ENCODE results near the gene ANKRD13A.

ANKRD13A gene

DNA sequence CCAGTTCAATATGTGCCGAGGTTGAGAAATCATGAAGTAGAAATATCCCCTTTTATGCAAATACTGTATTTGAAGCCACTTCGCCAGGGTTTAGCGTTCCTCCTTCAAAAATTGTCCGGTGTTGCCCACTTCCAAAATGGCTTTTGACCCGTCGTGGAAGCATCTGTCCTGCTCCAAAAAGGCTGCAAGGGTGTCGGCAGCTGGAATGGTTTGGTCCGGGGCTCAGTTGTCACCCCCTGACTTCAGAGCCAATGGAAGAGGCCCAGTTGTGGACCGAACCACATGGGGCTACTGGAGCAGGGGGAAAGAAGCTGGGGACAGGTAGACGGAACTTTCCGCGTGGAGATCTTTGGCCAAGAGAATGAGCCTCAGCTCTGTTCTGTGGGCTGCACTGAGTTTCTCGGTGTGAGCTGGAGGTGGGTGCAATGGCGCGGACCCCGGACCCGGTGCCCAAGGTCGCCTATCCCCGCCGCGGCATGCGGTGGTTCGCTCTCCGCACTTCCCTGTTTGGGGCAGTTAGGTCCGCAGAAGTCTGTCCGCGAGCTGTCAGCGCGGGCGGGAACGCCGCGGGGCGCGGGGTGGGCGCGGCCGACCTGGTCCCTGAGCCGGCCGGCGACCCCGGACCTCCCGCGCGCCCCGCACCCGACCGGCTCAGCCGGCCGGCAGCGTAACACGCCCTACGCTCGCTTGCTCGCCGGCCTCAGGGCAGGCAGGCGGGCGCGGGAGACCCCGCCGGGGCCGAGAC is at the start of gene ANKRD13A:
Gene ANKRD13A (plus strand): TSS at position 527 of the 745 bp plus-strand sequence. CDS start 259 bp downstream, outside the sequence.
- DNase-seq = peak; percentile 52

DNA sequence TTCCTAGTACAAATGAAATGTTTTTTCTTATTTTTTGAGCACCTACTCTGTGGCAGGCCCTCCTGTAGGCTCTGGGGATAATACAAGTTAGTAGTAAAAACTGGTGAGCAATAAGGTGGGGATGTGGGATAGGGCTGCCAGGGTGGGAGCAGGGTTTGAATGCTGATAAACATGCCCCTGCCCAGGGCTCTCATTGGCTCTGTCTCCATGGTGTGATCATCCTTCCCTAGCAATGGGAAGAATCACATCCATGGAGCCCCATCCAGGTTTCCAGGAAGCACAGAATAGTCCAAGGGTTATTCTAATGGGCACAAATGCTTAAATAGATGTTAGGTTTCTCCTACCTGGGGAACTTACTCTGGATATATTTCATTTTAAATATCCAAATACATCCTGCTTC is 48.6 kb upstream of the ANKRD13A start:
- DNase-seq = no peak

- no peak for DNase-seq
These were observed 48.1 kb upstream of the ANKRD13A start for GRCh38 chr12:109951136-109951535.

DNA sequence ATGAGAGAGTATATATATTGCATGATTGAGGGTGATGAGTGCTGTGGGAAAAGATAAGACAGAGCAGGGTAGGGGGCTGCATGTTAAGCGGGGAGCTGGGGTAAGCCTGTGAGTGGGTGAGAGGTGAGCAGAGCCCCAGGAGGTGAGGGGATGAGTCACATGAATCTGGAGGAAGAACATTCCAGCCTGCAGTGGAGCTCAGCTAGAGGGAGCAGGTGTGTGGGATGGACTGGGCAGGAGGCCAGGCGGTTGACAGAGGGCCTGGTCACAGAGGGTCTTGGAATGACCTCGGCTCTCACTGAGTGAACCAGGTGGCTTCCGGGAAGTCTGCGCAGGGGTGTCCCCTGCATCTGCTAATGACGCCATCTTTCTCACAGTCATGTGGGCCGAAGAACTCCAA is 47.5 kb upstream of the ANKRD13A start:
- DNase-seq = no peak

GRCh38 chr12:109952160-109952858 is 46.9 kb upstream of the ANKRD13A start:
- no peak for DNase-seq

GRCh38 chr12:109952873-109953272 is 46.4 kb upstream of the ANKRD13A start:
- DNase-seq = no peak

- no peak for DNase-seq
These were observed 45.6 kb upstream of the ANKRD13A start for GRCh38 chr12:109953656-109954055.

- no peak for DNase-seq
These were observed 40.9 kb upstream of the ANKRD13A start for GRCh38 chr12:109958374-109958773.

- DNase-seq = no peak
These were observed 39.7 kb upstream of the ANKRD13A start for GRCh38 chr12:109959411-109960093.

- DNase-seq = no peak
These were observed 38.0 kb upstream of the ANKRD13A start for GRCh38 chr12:109961201-109961600.

DNA sequence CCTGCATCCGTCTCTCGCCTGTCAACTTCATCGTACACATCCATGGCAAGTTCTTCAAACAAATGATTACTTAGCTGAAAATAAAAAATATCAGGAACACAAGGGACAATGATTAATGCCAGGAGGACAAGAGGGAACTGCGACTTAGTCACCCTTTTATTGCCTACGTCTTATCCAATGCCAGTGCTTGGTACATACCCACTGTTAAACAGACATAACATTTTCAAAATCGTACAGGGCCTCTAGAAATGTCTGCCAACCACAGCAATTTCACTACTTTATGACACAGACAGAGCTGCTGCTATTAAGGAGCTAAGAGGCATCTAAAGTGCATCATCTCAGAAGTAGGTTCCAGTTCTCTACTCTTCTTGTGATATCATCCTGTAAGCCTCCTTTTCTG is 37.6 kb upstream of the ANKRD13A start:
- DNase-seq = no peak

DNA sequence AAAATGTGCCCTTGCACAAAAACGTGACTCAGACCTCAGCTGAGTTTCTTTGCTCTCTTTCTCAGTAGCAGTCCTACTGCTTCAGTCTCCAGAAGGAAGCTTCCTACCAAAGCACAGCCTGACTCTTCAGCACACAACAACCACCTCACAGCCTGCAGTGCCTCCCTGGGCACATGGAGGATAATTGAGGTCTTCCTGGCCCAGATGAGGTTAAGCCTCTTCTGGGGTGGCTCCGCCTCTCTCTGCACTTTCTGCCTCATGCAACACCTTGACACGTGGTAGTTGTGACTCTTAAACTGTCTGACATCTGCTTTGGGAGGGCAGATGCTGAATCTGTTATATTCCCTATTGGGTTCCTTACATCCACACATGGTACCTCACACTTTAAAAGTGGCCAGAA is 36.8 kb upstream of the ANKRD13A start:
- DNase-seq = peak; percentile 37

- no peak for DNase-seq
These were observed 35.9 kb upstream of the ANKRD13A start for GRCh38 chr12:109963330-109963729.

DNA sequence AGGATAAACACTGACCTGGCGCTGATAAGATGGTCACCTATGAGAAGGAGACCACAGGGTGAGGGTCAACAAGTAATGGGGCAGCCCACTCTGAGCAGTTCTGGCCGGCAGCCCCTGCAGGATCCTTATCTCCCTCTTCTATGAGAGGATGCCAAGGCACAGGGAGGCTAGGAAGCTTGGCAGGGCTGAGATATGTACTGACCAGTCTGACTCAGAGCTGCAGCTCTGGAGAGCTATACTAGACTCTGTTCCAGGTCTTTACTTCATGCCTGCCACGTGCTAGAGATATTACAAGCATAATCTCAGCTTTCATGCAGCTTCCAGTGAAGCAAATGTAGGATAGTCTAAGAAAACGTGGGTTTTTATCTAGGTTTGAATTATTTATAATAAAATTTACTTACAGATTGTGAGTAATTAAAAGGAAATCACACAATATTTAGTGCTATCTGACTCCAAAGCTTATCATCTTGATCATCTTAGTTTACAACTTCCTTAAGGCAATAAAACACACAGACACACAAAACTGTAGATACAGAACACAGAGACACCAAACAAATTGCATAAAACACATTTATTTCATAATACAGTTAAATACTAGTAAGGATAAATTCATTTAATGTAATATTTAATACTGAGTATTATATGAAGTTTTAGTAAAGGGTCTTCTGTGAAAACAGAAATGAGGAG is 35.3 kb upstream of the ANKRD13A start:
- no peak for DNase-seq

- no peak for DNase-seq
These were observed 32.7 kb upstream of the ANKRD13A start for GRCh38 chr12:109966546-109966945.

DNA sequence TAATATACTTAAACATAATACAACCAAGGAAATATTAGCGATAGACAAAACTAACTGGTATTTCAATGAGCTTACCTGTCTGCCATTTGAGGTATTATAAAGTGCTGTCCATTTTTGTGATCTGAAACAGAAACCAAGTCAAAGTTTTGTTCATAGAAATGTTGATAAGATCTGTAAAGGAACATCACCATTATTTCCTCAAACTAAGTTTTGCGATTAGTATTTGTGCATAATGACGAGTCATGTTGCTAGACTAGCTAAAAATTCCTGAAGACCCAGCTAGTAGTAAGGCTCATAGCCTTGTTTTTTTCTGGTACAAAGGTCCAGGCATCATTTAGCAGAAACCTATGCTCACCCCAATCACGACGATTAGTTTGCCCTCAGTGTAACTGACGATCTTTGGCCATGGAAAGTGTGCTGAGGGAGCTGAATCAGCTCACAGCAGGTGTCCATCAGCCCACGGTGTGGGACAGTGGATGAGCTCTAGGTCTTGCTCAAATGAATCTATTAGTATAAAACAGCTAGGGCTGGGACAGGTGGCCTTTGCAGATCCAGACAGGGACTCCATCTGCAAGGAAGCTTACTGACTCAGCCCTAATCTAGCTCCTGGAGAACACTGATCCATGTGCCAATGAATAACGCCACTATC is 31.7 kb upstream of the ANKRD13A start:
- no peak for DNase-seq

DNA sequence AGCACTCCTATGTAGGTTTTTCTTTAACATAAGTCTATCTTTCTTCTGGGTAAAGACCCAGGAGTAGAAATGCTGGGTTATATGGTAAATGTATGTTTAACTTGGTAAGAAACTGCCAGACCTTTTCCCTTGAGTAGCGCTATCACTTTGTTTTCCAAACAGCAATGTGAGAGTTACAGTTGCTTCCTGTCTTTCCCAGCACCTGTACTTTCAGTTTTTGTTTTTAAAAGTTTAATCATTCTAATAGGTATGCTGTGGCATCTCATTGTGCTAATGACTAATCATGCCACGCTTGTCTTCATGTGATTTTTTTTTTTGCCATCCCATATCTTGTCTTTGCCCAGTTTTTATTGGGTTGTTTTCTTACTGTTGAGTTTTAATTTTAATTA is 31.2 kb upstream of the ANKRD13A start:
- DNase-seq = no peak

GRCh38 chr12:109968801-109969200 is 30.4 kb upstream of the ANKRD13A start:
- DNase-seq = no peak

DNA sequence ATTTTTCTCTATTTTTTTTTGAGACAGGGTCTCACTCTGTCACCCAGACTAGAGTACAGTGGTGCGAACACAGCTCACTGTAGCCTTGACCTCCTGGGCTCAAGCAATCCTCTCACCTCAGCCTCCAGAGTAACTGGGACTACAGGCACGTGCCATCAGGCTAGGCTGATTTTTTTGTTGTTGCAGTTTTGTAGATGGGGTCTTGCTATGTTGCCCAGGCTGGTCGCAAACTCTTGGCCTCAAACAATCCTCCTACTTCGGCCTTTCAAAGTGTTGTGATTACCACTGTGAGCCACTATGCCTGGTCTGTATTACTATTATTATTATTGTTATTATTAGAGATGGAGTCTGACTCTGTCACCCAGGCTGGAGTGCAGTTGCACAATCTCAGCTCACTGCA is 26.4 kb upstream of the ANKRD13A start:
- no peak for DNase-seq

- no peak for DNase-seq
These were observed 17.9 kb upstream of the ANKRD13A start for GRCh38 chr12:109981311-109981710.

DNA sequence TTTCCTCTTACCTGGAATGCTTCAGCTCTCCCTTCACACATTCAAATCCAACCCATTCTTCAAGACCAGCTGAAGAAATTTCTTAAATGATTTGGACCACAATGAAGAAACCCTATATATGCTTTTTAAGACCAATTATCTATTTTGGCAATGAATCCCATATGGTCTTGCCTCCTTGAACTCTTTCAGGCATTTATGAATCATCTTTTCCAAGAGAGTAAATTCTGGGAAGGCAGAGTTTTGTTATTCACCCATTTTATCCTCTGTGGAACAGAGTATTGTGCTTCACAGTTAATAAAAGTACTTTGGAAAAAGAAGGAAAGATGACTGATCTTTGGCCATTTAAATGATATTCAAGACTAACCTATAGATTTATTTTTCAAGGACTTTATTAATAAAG is 17.0 kb upstream of the ANKRD13A start:
- no peak for DNase-seq

DNA sequence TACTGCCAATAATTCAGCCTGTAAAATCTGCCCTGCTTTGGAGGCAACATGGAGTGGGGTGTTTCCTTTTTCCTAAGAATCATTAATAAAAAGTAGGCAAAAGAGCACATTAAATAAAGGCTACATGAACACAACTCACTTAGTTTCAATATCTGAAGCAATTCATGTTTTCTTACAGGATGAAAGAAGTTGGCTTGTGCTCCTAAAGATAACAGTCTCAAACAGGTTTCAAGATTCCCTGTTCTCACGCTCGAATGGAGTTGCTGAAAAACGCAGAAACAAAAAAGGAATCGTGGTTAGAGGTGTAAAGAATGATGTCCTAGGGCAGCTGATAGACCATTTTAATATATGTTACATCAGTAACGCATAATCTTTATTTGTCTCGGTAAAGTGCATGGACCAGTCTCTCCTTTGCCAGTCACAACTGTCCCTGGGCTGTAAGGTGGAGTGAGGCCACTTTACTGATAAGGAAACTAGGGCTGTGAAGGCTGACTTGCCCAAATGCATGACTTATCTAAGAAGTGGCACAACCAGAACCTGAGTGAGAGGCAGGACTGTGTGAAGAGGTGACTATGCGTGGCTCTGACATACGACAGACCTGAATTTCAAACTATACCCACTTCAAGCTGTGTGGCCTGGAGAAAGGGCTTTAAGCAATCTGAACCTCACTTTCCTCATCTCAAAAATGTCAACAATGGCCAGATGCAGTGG is 15.6 kb upstream of the ANKRD13A start:
- no peak for DNase-seq
